Astrocyte (in vitro differentiated cells and primary cell): Measurements from ENCODE around the gene PCDHGA8.

ENCODE experiments used
- CTCF ChIP-seq: IDR thresholded peaks from 2 replicates; pipeline ENCODE4 v1.5.1; 2011; ENCODE audit warnings: low read depth, mild to moderate bottlenecking, inconsistent platforms, low read length, moderate library complexity; ENCODE audit not compliant: insufficient read depth
- EZH2 ChIP-seq: IDR thresholded peaks from 2 replicates; pipeline ENCODE4 v1.6.1; 2012; ENCODE audit warnings: mild to moderate bottlenecking, low read length, inconsistent platforms; ENCODE audit not compliant: insufficient read depth

DNA sequence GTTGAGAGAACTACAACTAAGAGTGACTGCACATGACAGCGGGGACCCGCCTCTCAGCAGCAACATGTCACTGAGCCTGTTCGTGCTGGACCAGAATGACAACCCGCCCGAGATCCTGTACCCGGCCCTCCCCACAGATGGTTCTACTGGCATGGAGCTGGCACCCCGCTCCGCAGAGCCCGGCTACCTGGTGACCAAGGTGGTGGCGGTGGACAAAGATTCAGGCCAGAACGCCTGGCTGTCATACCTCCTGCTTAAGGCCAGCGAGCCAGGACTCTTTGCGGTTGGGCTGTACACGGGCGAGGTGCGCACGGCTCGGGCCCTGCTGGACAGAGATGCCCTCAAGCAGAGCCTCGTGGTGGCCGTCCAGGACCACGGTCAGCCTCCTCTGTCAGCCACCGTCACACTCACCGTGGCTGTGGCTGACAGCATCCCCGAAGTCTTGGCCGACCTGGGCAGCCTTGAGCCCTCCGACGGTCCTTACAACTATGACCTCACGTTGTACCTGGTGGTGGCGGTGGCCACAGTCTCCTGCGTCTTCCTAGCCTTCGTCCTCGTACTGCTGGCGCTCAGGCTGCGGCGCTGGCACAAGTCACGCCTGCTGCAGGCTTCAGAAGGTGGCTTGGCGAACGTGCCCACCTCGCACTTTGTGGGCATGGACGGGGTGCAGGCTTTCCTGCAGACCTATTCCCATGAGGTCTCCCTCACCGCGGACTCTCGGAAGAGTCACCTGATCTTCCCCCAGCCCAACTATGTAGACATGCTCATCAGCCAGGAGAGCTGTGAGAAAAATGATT lies 7.8 kb upstream of the PCDHGA8 start:
- TF ChIP-seq CTCF (no peak), EZH2 (no peak)
